ENCODE results near the gene MICALL2.

- no peak for TF ChIP-seq POLR2AphosphoS5 (IDR thresholded peaks at IDR 0.05)
- no peak for TF ChIP-seq CTCF (IDR thresholded peaks at IDR 0.05; ENCODE audit: poor library complexity, severe bottlenecking)
- TF ChIP-seq SMC3 (conservative IDR thresholded peaks at IDR 0.05; ENCODE audit: poor library complexity): no peak
- no peak for TF ChIP-seq REST (IDR thresholded peaks at IDR 0.05; ENCODE audit: borderline replicate concordance)
- TF ChIP-seq EZH2 (IDR thresholded peaks at IDR 0.05; ENCODE audit: borderline replicate concordance, insufficient read depth, low read length, poor library complexity, severe bottlenecking): no peak
- TF ChIP-seq EP300 (conservative IDR thresholded peaks at IDR 0.05; ENCODE audit: poor library complexity, severe bottlenecking): no peak
- TF ChIP-seq RAD21 (conservative IDR thresholded peaks at IDR 0.05): no peak
Measured at GRCh38 chr7:1480670-1481069, 21.4 kb upstream of the MICALL2 start.

Measured in neural cell (in vitro differentiated cells).